Peyer's patch (tissue), 4 donors: ENCODE data around the gene ARID1B. TPM values are rescaled to one million over a fixed set of nuclear protein-coding genes. Genes with fewer than 3 reads are reported as not detected.
"Not testable (repeated sequence)": the region's sequence is repeated elsewhere in the genome, so short reads cannot be mapped to it uniquely, and the experiment has no call there.

Experiments used
- DNase-seq, 3 donors: peaks; one replicate each; pipeline ENCODE4 v3.0.0-alpha.2; 2017 to 2019
- H3K27ac ChIP-seq, 4 donors: fragments of 200-600 bp; sonication (generic); one replicate each; pipeline ENCODE4 v1.5.1; 2016 to 2019
- H3K27me3 ChIP-seq, 2 donors: fragments of 200-600 bp; sonication (generic); one replicate each; pipeline ENCODE4 v1.5.1; 2019
- H3K36me3 ChIP-seq, 3 donors: fragments of 200-600 bp; sonication (generic); one replicate each; pipeline ENCODE4 v1.5.1; 2016 to 2019
- H3K4me1 ChIP-seq, 4 donors: fragments of 200-600 bp; sonication (generic); one replicate each; pipeline ENCODE4 v1.5.1; 2016 to 2019
- H3K4me3 ChIP-seq, 4 donors: fragments of 200-600 bp; sonication (generic); 1 replicate in 3 of 4; 2 replicates in 1 of 4; pipeline ENCODE4 v1.5.1; 2016 to 2019; ENCODE audit warnings: mild to moderate bottlenecking in 1 of 4
- H3K9me3 ChIP-seq, 4 donors: fragments of 200-600 bp; sonication (generic); one replicate each; pipeline ENCODE4 v1.5.1; 2016 to 2019; ENCODE audit warnings: mild to moderate bottlenecking in 1 of 4
- POLR2A ChIP-seq, 2 donors: fragments of 450-650 bp; IDR thresholded peaks; one replicate each; pipeline ENCODE4 v1.5.1; 2017; ENCODE audit warnings: antibody characterized with exemption in 2 of 2, mild to moderate bottlenecking in 2 of 2, moderate library complexity in 2 of 2
- total RNA-seq, 4 donors: library from RNA; depleted of rRNA; stranded (reverse); fragments of >200 nt; gene quantifications; one replicate each; pipeline ENCODE4 v1.1.0, GENCODE V29; 2016
- TF ChIP-seq, protein P1 (sequence below), 6 experiments: fragments of 450-650 bp in 4 of 6; fragments of 200-600 bp in 2 of 6; sonication (generic) in 1 of 6; IDR thresholded peaks; one replicate each; pipeline ENCODE4 v1.5.1; 2017 to 2019; ENCODE audit warnings: antibody characterized with exemption in 6 of 6, mild to moderate bottlenecking in 3 of 6, moderate library complexity in 1 of 6

Gene ARID1B
- total RNA-seq, 4 donors from 2014 or later, result 117 to 174 (median 149) TPM

DNA sequence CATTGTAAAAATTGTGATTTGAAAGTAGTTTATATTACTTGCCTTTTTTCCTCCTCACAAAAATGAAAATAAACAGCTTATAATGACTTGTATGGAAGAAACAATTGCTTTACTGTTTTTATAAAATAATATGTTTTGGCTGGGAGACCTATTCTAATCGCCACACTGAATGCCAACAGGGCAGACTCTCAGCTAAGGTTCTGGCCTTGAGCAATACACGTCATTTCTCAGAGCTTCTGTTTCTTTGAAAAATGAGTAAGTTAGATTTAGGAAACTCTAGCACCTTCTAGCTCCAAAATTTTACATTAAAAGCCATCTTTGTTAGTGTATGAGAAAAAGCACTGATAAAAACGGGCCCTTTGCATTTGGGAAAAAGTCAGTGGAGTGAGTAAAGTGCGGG is 166.6 kb downstream of the ARID1B start:
- H3K36me3 ChIP-seq, result no peaks in the 10 kb centered on the region
- H3K4me3 ChIP-seq, result no peak overlapping the region
- H3K27me3 ChIP-seq, result no peaks in the 10 kb centered on the region
- TF ChIP-seq, protein P1, sequence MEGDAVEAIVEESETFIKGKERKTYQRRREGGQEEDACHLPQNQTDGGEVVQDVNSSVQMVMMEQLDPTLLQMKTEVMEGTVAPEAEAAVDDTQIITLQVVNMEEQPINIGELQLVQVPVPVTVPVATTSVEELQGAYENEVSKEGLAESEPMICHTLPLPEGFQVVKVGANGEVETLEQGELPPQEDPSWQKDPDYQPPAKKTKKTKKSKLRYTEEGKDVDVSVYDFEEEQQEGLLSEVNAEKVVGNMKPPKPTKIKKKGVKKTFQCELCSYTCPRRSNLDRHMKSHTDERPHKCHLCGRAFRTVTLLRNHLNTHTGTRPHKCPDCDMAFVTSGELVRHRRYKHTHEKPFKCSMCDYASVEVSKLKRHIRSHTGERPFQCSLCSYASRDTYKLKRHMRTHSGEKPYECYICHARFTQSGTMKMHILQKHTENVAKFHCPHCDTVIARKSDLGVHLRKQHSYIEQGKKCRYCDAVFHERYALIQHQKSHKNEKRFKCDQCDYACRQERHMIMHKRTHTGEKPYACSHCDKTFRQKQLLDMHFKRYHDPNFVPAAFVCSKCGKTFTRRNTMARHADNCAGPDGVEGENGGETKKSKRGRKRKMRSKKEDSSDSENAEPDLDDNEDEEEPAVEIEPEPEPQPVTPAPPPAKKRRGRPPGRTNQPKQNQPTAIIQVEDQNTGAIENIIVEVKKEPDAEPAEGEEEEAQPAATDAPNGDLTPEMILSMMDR (IDR thresholded peaks at IDR 0.05), result no peak
- no peak for TF ChIP-seq POLR2A (IDR thresholded peaks at IDR 0.05)
- no peaks in the 10 kb centered on the region for H3K9me3 ChIP-seq
- DNase-seq, result no peak
- peaks cover 0 to 4% (median 3%) of the 10 kb centered on the region in 4 donors for H3K4me1 ChIP-seq
- no peak overlapping the region for H3K27ac ChIP-seq

- H3K36me3 ChIP-seq, result no peaks in the 10 kb centered on the region
- peaks cover 0 to 4% (median 3%) of the 10 kb centered on the region in 4 donors for H3K4me1 ChIP-seq
- no peak overlapping the region for H3K4me3 ChIP-seq
- H3K9me3 ChIP-seq, result no peaks in the 10 kb centered on the region
- H3K27ac ChIP-seq, result no peak overlapping the region
- no peaks in the 10 kb centered on the region for H3K27me3 ChIP-seq
- DNase-seq, result no peak
- TF ChIP-seq, protein P1 (IDR thresholded peaks at IDR 0.05), result no peak
- TF ChIP-seq POLR2A (IDR thresholded peaks at IDR 0.05), result no peak
Measured at GRCh38 chr6:156944412-156944811, 167.2 kb downstream of the ARID1B start.

- not testable (repeated sequence) for H3K4me3 ChIP-seq, DNase-seq, H3K9me3 ChIP-seq, H3K4me1 ChIP-seq, H3K36me3 ChIP-seq, H3K27me3 ChIP-seq, H3K27ac ChIP-seq
Measured at GRCh38 chr6:156945789-156946172, 168.6 kb downstream of the ARID1B start.

GRCh38 chr6:156946370-156946936 is 169.3 kb downstream of the ARID1B start:
- no peak overlapping the region for H3K4me3 ChIP-seq
- DNase-seq, result no peak
- H3K27me3 ChIP-seq, result no peaks in the 10 kb centered on the region
- no peaks in the 10 kb centered on the region for H3K4me1 ChIP-seq
- no peaks in the 10 kb centered on the region for H3K36me3 ChIP-seq
- no peak for TF ChIP-seq POLR2A (IDR thresholded peaks at IDR 0.05)
- TF ChIP-seq, protein P1 (IDR thresholded peaks at IDR 0.05), result no peak
- no peaks in the 10 kb centered on the region for H3K9me3 ChIP-seq
- H3K27ac ChIP-seq, result no peak overlapping the region

GRCh38 chr6:156948277-156948676 is 171.1 kb downstream of the ARID1B start:
- Histone ChIP-seq H3K4me3 (no peak overlapping the region), H3K4me1 (no peaks in the 10 kb centered on the region), H3K27ac (no peak overlapping the region), H3K27me3 (no peaks in the 10 kb centered on the region), H3K9me3 (no peaks in the 10 kb centered on the region), H3K36me3 (no peaks in the 10 kb centered on the region)
- TF ChIP-seq POLR2A (IDR thresholded peaks at IDR 0.05), result no peak
- TF ChIP-seq, protein P1 (IDR thresholded peaks at IDR 0.05), result no peak
- DNase-seq, result no peak

DNA sequence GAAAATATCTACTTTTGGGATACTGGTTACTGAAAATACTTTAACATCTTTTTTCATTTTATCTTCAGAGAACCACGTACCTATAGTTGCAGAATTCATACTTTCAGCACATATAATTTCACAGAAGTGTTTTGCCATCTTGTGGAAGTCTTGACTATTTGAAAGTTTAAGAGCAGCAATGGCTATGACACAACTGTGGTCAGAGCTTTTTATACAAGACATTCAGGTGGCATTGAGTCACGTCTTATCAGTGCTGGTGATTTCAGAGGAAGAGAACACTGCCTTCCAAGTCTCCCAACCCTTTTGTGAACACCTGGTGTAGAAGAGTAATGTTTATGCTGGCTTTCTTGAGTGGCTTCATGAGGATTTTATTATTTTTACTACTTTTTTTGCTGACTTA is 171.6 kb downstream of the ARID1B start:
- H3K4me1 ChIP-seq, result peaks cover 0 to 4% (median 0%) of the 10 kb centered on the region in 4 donors

More for the DNA sequence above, 171.6 kb downstream of the ARID1B start:
- Histone ChIP-seq H3K27me3 (no peaks in the 10 kb centered on the region), H3K36me3 (no peaks in the 10 kb centered on the region), H3K27ac (no peak overlapping the region), H3K4me3 (no peak overlapping the region), H3K9me3 (no peaks in the 10 kb centered on the region)
- no peak for TF ChIP-seq POLR2A (IDR thresholded peaks at IDR 0.05)
- TF ChIP-seq, protein P1 (IDR thresholded peaks at IDR 0.05), result no peak
- no peak for DNase-seq
